Activated naive CD4-positive, alpha-beta T cell treated with Interleukin-2 at 50 U/mL for 16 hours (primary cell): ENCODE data around the gene ZBTB21.
"Not testable (repeated sequence)": the region's sequence is repeated elsewhere in the genome, so short reads cannot be mapped to it uniquely, and the experiment has no call there.

Experiments
- DNase-seq: peaks from one replicate; pipeline ENCODE4 v3.0.0-alpha.2; 2020

ZBTB21 gene

GRCh38 chr21:41966041-41966833 lies 43.9 kb downstream of the ZBTB21 start:
- no peak for DNase-seq

GRCh38 chr21:41965461-41966013 lies 44.6 kb downstream of the ZBTB21 start:
- no peak for DNase-seq

GRCh38 chr21:41965045-41965444 lies 45.1 kb downstream of the ZBTB21 start:
- no peak for DNase-seq

- DNase-seq = no peak
These were observed 46.0 kb downstream of the ZBTB21 start for GRCh38 chr21:41964171-41964570.

GRCh38 chr21:41962425-41962966 lies 47.7 kb downstream of the ZBTB21 start:
- DNase-seq = no peak

- DNase-seq = no peak
These were observed 48.4 kb downstream of the ZBTB21 start for GRCh38 chr21:41961753-41962152.

GRCh38 chr21:41961282-41961701 lies 48.9 kb downstream of the ZBTB21 start:
- no peak for DNase-seq

GRCh38 chr21:41960386-41960785 lies 49.8 kb downstream of the ZBTB21 start:
- DNase-seq = no peak

GRCh38 chr21:41959697-41960096 lies 50.5 kb downstream of the ZBTB21 start:
- not testable (repeated sequence) for DNase-seq

- DNase-seq = no peak
These were observed 51.1 kb downstream of the ZBTB21 start for GRCh38 chr21:41958886-41959563.

- DNase-seq = no peak
These were observed 52.0 kb downstream of the ZBTB21 start for GRCh38 chr21:41957991-41958766.

GRCh38 chr21:41956926-41957729 lies 53.0 kb downstream of the ZBTB21 start:
- no peak for DNase-seq

- DNase-seq = no peak
These were observed 54.6 kb downstream of the ZBTB21 start for GRCh38 chr21:41955516-41955915.

GRCh38 chr21:41954654-41955499 lies 55.3 kb downstream of the ZBTB21 start:
- DNase-seq = no peak

GRCh38 chr21:41953831-41954653 lies 56.1 kb downstream of the ZBTB21 start, which contains the start of gene C2CD2:
Gene C2CD2, minus strand, starts transcription at chr21:41954018. Its CDS starts 370 bp downstream, at chr21:41953648.
- peak; percentile 9 for DNase-seq

- DNase-seq = no peak
These were observed 56.8 kb downstream of the ZBTB21 start for GRCh38 chr21:41953249-41953830.

GRCh38 chr21:41952568-41953248 lies 57.5 kb downstream of the ZBTB21 start:
- DNase-seq = no peak

- DNase-seq = no peak
These were observed 58.1 kb downstream of the ZBTB21 start for GRCh38 chr21:41951876-41952567.
